ENCODE measurements around the gene FBXL19. TPM values are rescaled to one million over a fixed set of nuclear protein-coding genes. Genes with fewer than 3 reads are reported as not detected.

FBXL19 gene
- 10.3 to 22.1 TPM (median 19.3 TPM) in 5 replicates for total RNA-seq (2022; extraction: Qiagen RNA extraction)

GRCh38 chr16:30923554-30924075 lies at the start of gene FBXL19:
FBXL19 (plus strand) TSS chr16:30923572; CDS start chr16:30925755, 2,183 bp downstream.

GRCh38 chr16:30893744-30894539 lies 29.4 kb upstream of the FBXL19 start, which contains the start of gene BCL7C:
BCL7C (minus strand) TSS chr16:30894077; CDS start chr16:30893944, 133 bp downstream.

GRCh38 chr16:30896261-30896888 lies 27.0 kb upstream of the FBXL19 start, which contains the start of gene CTF1:
CTF1 (plus strand) TSS chr16:30896614; CDS start chr16:30896644, 30 bp downstream.

GRCh38 chr16:30948667-30949649 lies 25.6 kb downstream of the FBXL19 start, which contains the start of gene ORAI3:
ORAI3 (plus strand) TSS chr16:30949068; CDS start chr16:30949290, 222 bp downstream.

GRCh38 chr16:30957456-30958174 lies 34.2 kb downstream of the FBXL19 start, which contains the start of gene SETD1A:
SETD1A (plus strand) TSS chr16:30957754; CDS start chr16:30958732, 978 bp downstream.

GRCh38 chr16:30984669-30985400 lies 61.5 kb downstream of the FBXL19 start, which contains the start of gene HSD3B7:
HSD3B7 (plus strand) TSS chr16:30985207; CDS start chr16:30985659, 452 bp downstream.

Other genes with a start within 250 kb of the FBXL19 start
- 7.8 to 36.9 TPM (median 31.2 TPM) in 5 replicates for gene SRCAP, start 224.4 kb upstream of the FBXL19 start, total RNA-seq (2022; extraction: Qiagen RNA extraction)
- 19.9 to 31.6 TPM (median 26.2 TPM) in 5 replicates for gene PHKG2, start 175.1 kb upstream of the FBXL19 start, total RNA-seq (2022; extraction: Qiagen RNA extraction)
- gene CFAP119, start 161.5 kb upstream of the FBXL19 start, total RNA-seq (2022; extraction: Qiagen RNA extraction) = 3.1 to 8.7 TPM (median 7.5 TPM) in 5 replicates
- gene RNF40, start 161.2 kb upstream of the FBXL19 start, total RNA-seq (2022; extraction: Qiagen RNA extraction) = 67.2 to 89.4 TPM (median 83.7 TPM) in 5 replicates
- 17.1 to 20.8 TPM (median 19.3 TPM) in 5 replicates for gene ZNF629, start 136.4 kb upstream of the FBXL19 start, total RNA-seq (2022; extraction: Qiagen RNA extraction)
- gene BCL7C, start 29.5 kb upstream of the FBXL19 start, total RNA-seq (2022; extraction: Qiagen RNA extraction) = 28.2 to 42.9 TPM (median 40.1 TPM) in 5 replicates
- 0.07 to 0.26 TPM (median 0.21 TPM) in 5 replicates for gene CTF1, start 27.0 kb upstream of the FBXL19 start, total RNA-seq (2022; extraction: Qiagen RNA extraction)
- 9.4 to 14.4 TPM (median 11.0 TPM) in 5 replicates for gene ORAI3, start 25.5 kb downstream of the FBXL19 start, total RNA-seq (2022; extraction: Qiagen RNA extraction)
- gene SETD1A, start 34.2 kb downstream of the FBXL19 start, total RNA-seq (2022; extraction: Qiagen RNA extraction) = 13.3 to 22.5 TPM (median 20.3 TPM) in 5 replicates
- gene HSD3B7, start 61.6 kb downstream of the FBXL19 start, total RNA-seq (2022; extraction: Qiagen RNA extraction) = 11.5 to 17.6 TPM (median 14.2 TPM) in 5 replicates
- 1.6 to 2.4 TPM (median 1.9 TPM) in 5 replicates for gene STX1B, start 87.1 kb downstream of the FBXL19 start, total RNA-seq (2022; extraction: Qiagen RNA extraction)
- 55.0 to 65.3 TPM (median 57.5 TPM) in 5 replicates for gene STX4, start 110.0 kb downstream of the FBXL19 start, total RNA-seq (2022; extraction: Qiagen RNA extraction)
- 10.8 to 18.9 TPM (median 14.7 TPM) in 5 replicates for gene ZNF668, start 150.7 kb downstream of the FBXL19 start, total RNA-seq (2022; extraction: Qiagen RNA extraction)
- 6.0 to 12.2 TPM (median 10.6 TPM) in 5 replicates for gene ZNF646, start 150.8 kb downstream of the FBXL19 start, total RNA-seq (2022; extraction: Qiagen RNA extraction)
- gene PRSS53, start 165.4 kb downstream of the FBXL19 start, total RNA-seq (2022; extraction: Qiagen RNA extraction) = 0.64 to 2.0 TPM (median 1.1 TPM) in 5 replicates
- gene VKORC1, start 171.2 kb downstream of the FBXL19 start, total RNA-seq (2022; extraction: Qiagen RNA extraction) = 101 to 130 TPM (median 125 TPM) in 5 replicates
- 39.2 to 58.5 TPM (median 52.3 TPM) in 5 replicates for gene BCKDK, start 184.8 kb downstream of the FBXL19 start, total RNA-seq (2022; extraction: Qiagen RNA extraction)
- 41.5 to 51.5 TPM (median 50.7 TPM) in 5 replicates for gene KAT8, start 194.1 kb downstream of the FBXL19 start, total RNA-seq (2022; extraction: Qiagen RNA extraction)
- gene PRSS8, start 212.2 kb downstream of the FBXL19 start, total RNA-seq (2022; extraction: Qiagen RNA extraction) = 0.82 to 1.8 TPM (median 1.3 TPM) in 5 replicates
- 0.62 to 1.4 TPM (median 0.99 TPM) in 5 replicates for gene PRSS36, start 226.5 kb downstream of the FBXL19 start, total RNA-seq (2022; extraction: Qiagen RNA extraction)

All from A549 treated with dexamethasone at 1 μM for 4 hours (cell line).